ENCODE data around the gene FUT4. TPM values are rescaled to one million over a fixed set of nuclear protein-coding genes. Genes with fewer than 3 reads are reported as not detected.
"Not testable (repeated sequence)": the region's sequence is repeated elsewhere in the genome, so short reads cannot be mapped to it uniquely, and the experiment has no call there.

FUT4 gene
- total RNA-seq, 2 donors from 2014 or later, result 5.4 to 5.5 TPM

GRCh38 chr11:94544646-94545263 lies 1.0 kb downstream of the FUT4 start:
- DNase-seq (no peak), ATAC-seq (replicated peaks in 1 of 2) (peak in 1 of 2 donors; percentile 15)
- H3K27ac Mint-ChIP-seq, result no peak overlapping the region
- peak overlapping the region; percentile 68 to 85 for H3K4me3 Mint-ChIP-seq
- no peaks in the 10 kb centered on the region for H3K9me3 Mint-ChIP-seq
- peaks cover 5% of the 10 kb centered on the region for H3K27me3 Mint-ChIP-seq (ENCODE audit: low read depth)
- H3K4me1 Mint-ChIP-seq (ENCODE audit: low read depth), result peaks cover 40% of the 10 kb centered on the region
- H3K36me3 Mint-ChIP-seq (ENCODE audit: insufficient read depth in 2 of 2), result peaks cover 2% of the 10 kb centered on the region in 2 donors

GRCh38 chr11:94545264-94546161 lies 1.8 kb downstream of the FUT4 start:
- H3K4me1 Mint-ChIP-seq (ENCODE audit: low read depth), result peaks cover 47% of the 10 kb centered on the region
- ATAC-seq (replicated peaks in 1 of 2) (no peak), DNase-seq (peak in 1 of 2 donors; percentile 1)
- peak overlapping the region; percentile 68 to 85 for H3K4me3 Mint-ChIP-seq
- no peak overlapping the region for H3K27ac Mint-ChIP-seq
- H3K36me3 Mint-ChIP-seq (ENCODE audit: insufficient read depth in 2 of 2), result peaks cover 2% of the 10 kb centered on the region in 2 donors
- no peaks in the 10 kb centered on the region for H3K27me3 Mint-ChIP-seq (ENCODE audit: low read depth)
- H3K9me3 Mint-ChIP-seq, result no peaks in the 10 kb centered on the region

- Mint-ChIP-seq H3K36me3 (ENCODE audit: insufficient read depth in 2 of 2) (peaks cover 2% of the 10 kb centered on the region in 2 donors), H3K27me3 (ENCODE audit: low read depth) (no peaks in the 10 kb centered on the region), H3K27ac (no peak overlapping the region), H3K4me1 (ENCODE audit: low read depth) (peaks cover 52% of the 10 kb centered on the region), H3K9me3 (no peaks in the 10 kb centered on the region), H3K4me3 (peak overlapping the region; percentile 68 to 85)
- no peak for ATAC-seq (replicated peaks in 1 of 2)
- DNase-seq, result no peak
Observed at GRCh38 chr11:94546162-94546470, 2.4 kb downstream of the FUT4 start.

GRCh38 chr11:94546886-94547285 lies 3.2 kb downstream of the FUT4 start:
- ATAC-seq (replicated peaks in 1 of 2), result no peak
- Mint-ChIP-seq H3K4me3 (peak overlapping the region; percentile 25 to 74), H3K9me3 (no peaks in the 10 kb centered on the region), H3K36me3 (ENCODE audit: insufficient read depth in 2 of 2) (peaks cover 2% of the 10 kb centered on the region in 2 donors), H3K27me3 (ENCODE audit: low read depth) (no peaks in the 10 kb centered on the region), H3K27ac (peak overlapping the region; percentile 25), H3K4me1 (ENCODE audit: low read depth) (peaks cover 52% of the 10 kb centered on the region)
- DNase-seq, result peak in 1 of 2 donors; percentile 4

GRCh38 chr11:94549146-94549545 lies 5.4 kb downstream of the FUT4 start:
- Mint-ChIP-seq H3K4me3 (no peak overlapping the region), H3K4me1 (ENCODE audit: low read depth) (peaks cover 42% of the 10 kb centered on the region), H3K9me3 (no peaks in the 10 kb centered on the region), H3K36me3 (ENCODE audit: insufficient read depth in 2 of 2) (peaks cover 2% of the 10 kb centered on the region in 2 donors), H3K27ac (no peak overlapping the region), H3K27me3 (ENCODE audit: low read depth) (no peaks in the 10 kb centered on the region)
- ATAC-seq (replicated peaks in 1 of 2) (no peak), DNase-seq (no peak)

GRCh38 chr11:94550513-94550912 lies 6.8 kb downstream of the FUT4 start:
- no peaks in the 10 kb centered on the region for H3K9me3 Mint-ChIP-seq
- peaks cover 36% of the 10 kb centered on the region for H3K4me1 Mint-ChIP-seq (ENCODE audit: low read depth)

GRCh38 chr11:94553938-94554337 lies 10.2 kb downstream of the FUT4 start:
- no peaks in the 10 kb centered on the region for H3K9me3 Mint-ChIP-seq
- ATAC-seq (replicated peaks in 1 of 2) (no peak), DNase-seq (no peak)
- H3K4me3 Mint-ChIP-seq, result no peak overlapping the region
- no peak overlapping the region for H3K27ac Mint-ChIP-seq
- no peaks in the 10 kb centered on the region for H3K36me3 Mint-ChIP-seq (ENCODE audit: insufficient read depth in 2 of 2)
- H3K4me1 Mint-ChIP-seq (ENCODE audit: low read depth), result peaks cover 13% of the 10 kb centered on the region
- H3K27me3 Mint-ChIP-seq (ENCODE audit: low read depth), result no peaks in the 10 kb centered on the region

More at GRCh38 chr11:94550513-94550912, 6.8 kb downstream of the FUT4 start:
- Mint-ChIP-seq H3K27me3 (ENCODE audit: low read depth) (no peaks in the 10 kb centered on the region), H3K36me3 (ENCODE audit: insufficient read depth in 2 of 2) (peaks cover under 1 to 2% of the 10 kb centered on the region in 2 donors), H3K27ac (peak overlapping the region; percentile 8), H3K4me3 (peak overlapping the region; percentile 3 to 19)
- DNase-seq, result no peak
- peak in 1 of 2 donors; percentile 43 for ATAC-seq (replicated peaks in 1 of 2)

- not testable (repeated sequence) for H3K27ac Mint-ChIP-seq; H3K36me3 Mint-ChIP-seq (ENCODE audit: insufficient read depth in 2 of 2); DNase-seq; H3K4me3 Mint-ChIP-seq; H3K4me1 Mint-ChIP-seq (ENCODE audit: low read depth); H3K9me3 Mint-ChIP-seq; H3K27me3 Mint-ChIP-seq (ENCODE audit: low read depth); ATAC-seq (replicated peaks in 1 of 2)
Observed at GRCh38 chr11:94555752-94556329, 12.1 kb downstream of the FUT4 start.

GRCh38 chr11:94557421-94557820 lies 13.7 kb downstream of the FUT4 start:
- Mint-ChIP-seq H3K27me3 (ENCODE audit: low read depth) (no peaks in the 10 kb centered on the region), H3K36me3 (ENCODE audit: insufficient read depth in 2 of 2) (no peaks in the 10 kb centered on the region), H3K4me1 (ENCODE audit: low read depth) (no peaks in the 10 kb centered on the region), H3K27ac (no peak overlapping the region), H3K4me3 (no peak overlapping the region), H3K9me3 (no peaks in the 10 kb centered on the region)
- DNase-seq (no peak), ATAC-seq (replicated peaks in 1 of 2) (no peak)

- H3K4me1 Mint-ChIP-seq (ENCODE audit: low read depth), result no peaks in the 10 kb centered on the region
- H3K27ac Mint-ChIP-seq, result no peak overlapping the region
- H3K36me3 Mint-ChIP-seq (ENCODE audit: insufficient read depth in 2 of 2), result no peaks in the 10 kb centered on the region
- no peaks in the 10 kb centered on the region for H3K27me3 Mint-ChIP-seq (ENCODE audit: low read depth)
- H3K4me3 Mint-ChIP-seq, result no peak overlapping the region
- no peak for ATAC-seq (replicated peaks in 1 of 2)
- DNase-seq, result no peak
- H3K9me3 Mint-ChIP-seq, result no peaks in the 10 kb centered on the region
Observed at GRCh38 chr11:94557992-94558391, 14.3 kb downstream of the FUT4 start.

GRCh38 chr11:94558468-94558867 lies 14.7 kb downstream of the FUT4 start:
- H3K4me3 Mint-ChIP-seq, result no peak overlapping the region
- DNase-seq (no peak), ATAC-seq (replicated peaks in 1 of 2) (no peak)
- H3K27me3 Mint-ChIP-seq (ENCODE audit: low read depth), result no peaks in the 10 kb centered on the region
- H3K36me3 Mint-ChIP-seq (ENCODE audit: insufficient read depth in 2 of 2), result no peaks in the 10 kb centered on the region
- no peak overlapping the region for H3K27ac Mint-ChIP-seq
- H3K4me1 Mint-ChIP-seq (ENCODE audit: low read depth), result no peaks in the 10 kb centered on the region
- H3K9me3 Mint-ChIP-seq, result no peaks in the 10 kb centered on the region

GRCh38 chr11:94558932-94559331 lies 15.2 kb downstream of the FUT4 start:
- ATAC-seq (replicated peaks in 1 of 2) (no peak), DNase-seq (no peak)
- Mint-ChIP-seq H3K4me3 (no peak overlapping the region), H3K36me3 (ENCODE audit: insufficient read depth in 2 of 2) (no peaks in the 10 kb centered on the region), H3K9me3 (no peaks in the 10 kb centered on the region), H3K27ac (no peak overlapping the region), H3K27me3 (ENCODE audit: low read depth) (no peaks in the 10 kb centered on the region), H3K4me1 (ENCODE audit: low read depth) (no peaks in the 10 kb centered on the region)

- ATAC-seq (replicated peaks in 1 of 2) (no peak), DNase-seq (no peak)
- Mint-ChIP-seq H3K4me3 (no peak overlapping the region), H3K4me1 (ENCODE audit: low read depth) (no peaks in the 10 kb centered on the region), H3K36me3 (ENCODE audit: insufficient read depth in 2 of 2) (no peaks in the 10 kb centered on the region), H3K9me3 (no peaks in the 10 kb centered on the region), H3K27ac (no peak overlapping the region), H3K27me3 (ENCODE audit: low read depth) (no peaks in the 10 kb centered on the region)
Observed at GRCh38 chr11:94559361-94559760, 15.6 kb downstream of the FUT4 start.

All from activated T-cell treated with anti-CD3 and anti-CD28 coated beads, Interleukin-2, amount 50 U/mL, for 72 hours (primary cell).